Inflammatory macrophage treated with lipopolysaccharide for 1 hour (primary cell): ENCODE data around the gene EYA4.
"Not testable (repeated sequence)": the region's sequence is repeated elsewhere in the genome, so short reads cannot be mapped to it uniquely, and the experiment has no call there.

Source experiments
- DNase-seq, 2 donors: peaks; one replicate each; pipeline ENCODE4 v3.0.0-alpha.2; 2020 to 2022

EYA4 gene

DNA sequence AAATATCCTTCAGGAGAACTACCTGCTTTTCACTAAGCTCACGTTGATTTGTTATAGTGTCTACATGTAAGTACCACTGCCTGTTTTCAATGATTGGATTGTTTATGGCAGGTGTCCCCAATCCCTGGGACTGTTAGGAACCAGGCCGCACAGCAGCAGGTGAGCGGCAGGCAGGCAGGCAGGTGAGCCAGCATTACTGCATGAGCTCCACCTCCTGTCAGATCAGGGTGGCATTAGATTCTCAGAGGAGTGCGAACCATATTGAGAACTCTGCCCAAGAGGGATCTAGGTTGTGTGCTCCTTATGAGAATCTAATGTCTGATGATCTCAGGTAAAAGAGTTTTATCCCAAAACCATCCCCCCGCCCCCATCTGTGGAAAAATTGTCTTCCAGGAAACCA, 303.3 kb downstream of the EYA4 start:
- DNase-seq: no peak

GRCh38 chr6:133546098-133546497, 304.9 kb downstream of the EYA4 start:
- no peak for DNase-seq

DNA sequence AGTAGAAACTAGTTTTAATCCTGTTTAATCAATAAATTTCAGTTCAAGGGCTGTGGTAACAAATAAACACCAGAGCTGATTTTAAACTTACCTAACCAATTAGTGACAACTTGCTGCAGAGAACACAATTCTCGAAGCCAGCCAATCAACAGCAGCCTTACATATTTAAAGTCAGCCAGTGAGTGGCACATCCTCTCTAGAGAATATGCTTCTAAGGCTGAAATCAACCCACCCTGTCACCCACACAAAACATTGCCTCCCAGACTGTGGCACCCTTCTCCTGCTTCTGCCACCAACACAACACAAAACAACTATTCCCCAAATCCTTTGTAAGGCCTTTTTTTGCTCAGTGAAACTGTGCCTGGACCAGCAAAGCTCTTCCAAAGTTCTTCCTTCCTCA, 306.0 kb downstream of the EYA4 start:
- no peak for DNase-seq

DNA sequence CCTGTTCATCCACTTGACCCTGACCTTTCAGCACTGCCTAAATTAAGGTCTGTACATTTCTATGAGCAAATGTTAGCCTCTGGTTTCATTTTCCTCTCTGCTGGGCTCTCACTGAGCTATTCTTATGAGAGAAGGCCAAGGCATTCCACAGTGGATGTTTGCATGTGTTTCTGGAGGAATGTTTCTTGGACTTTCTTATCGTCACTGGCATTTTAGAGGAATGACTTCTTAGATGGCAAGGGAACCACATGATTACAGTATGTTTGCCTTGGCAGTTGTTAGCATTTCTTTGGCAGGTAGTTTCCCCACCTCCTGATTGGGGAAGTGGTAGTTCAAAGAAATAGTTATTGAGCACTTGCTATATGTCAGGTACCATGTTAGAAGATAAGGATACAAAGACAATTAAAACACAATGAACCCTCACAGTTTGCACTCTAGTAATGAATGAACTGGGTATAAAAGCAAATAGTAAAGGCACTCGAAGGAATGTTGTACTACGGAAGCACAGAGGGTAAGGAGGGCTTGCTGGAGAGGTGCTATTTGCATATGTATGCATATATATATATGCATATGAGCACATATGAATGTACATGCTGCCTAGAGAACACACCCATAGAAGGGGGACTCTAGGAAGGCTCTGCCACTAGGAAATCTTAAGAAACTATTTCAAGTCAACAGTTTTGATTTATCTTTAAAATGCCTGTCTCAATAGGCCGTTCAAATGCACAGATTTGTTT, 307.4 kb downstream of the EYA4 start:
- no peak for DNase-seq

DNA sequence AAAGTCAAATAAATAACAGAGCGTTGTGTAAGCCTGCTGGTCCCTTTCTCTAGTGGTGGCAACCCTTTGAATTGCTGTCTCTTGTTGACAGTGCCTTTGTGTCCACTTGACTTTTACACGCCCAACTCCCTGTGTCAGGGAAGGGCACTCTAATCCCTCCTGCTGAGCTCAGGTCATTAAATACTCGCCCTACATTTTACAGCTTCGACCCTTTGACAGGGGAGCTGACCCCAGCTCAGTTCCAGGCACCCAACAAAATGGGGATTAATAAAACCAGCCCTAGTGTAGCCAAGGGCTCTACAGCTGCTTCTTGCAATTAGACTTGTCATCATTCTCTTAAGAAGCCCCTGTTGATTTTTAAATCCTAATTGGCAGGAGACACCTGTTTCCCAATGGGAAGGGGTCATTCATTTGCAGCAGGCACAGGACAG, 308.2 kb downstream of the EYA4 start:
- no peak for DNase-seq

GRCh38 chr6:133550026-133550425, 308.9 kb downstream of the EYA4 start:
- DNase-seq: no peak

DNA sequence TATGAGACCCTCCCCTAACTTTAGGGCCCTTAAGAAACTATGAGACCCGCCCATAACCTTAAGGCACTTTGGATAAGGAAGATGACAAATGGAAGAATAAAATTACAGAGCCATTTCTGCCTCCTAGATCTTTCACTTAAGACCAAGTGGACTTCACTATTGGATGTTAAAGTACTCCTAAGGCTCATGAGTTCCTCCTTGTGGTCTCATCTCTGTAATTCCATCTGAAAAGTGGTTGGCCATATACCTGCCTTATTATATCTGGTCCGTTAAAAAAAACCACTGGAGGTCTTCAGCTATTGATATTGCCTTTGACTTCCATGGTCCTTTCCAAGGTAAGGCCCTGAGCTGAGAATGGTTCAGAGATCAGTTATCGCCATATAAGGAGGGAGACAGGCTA, 310.3 kb downstream of the EYA4 start:
- no peak for DNase-seq

DNA sequence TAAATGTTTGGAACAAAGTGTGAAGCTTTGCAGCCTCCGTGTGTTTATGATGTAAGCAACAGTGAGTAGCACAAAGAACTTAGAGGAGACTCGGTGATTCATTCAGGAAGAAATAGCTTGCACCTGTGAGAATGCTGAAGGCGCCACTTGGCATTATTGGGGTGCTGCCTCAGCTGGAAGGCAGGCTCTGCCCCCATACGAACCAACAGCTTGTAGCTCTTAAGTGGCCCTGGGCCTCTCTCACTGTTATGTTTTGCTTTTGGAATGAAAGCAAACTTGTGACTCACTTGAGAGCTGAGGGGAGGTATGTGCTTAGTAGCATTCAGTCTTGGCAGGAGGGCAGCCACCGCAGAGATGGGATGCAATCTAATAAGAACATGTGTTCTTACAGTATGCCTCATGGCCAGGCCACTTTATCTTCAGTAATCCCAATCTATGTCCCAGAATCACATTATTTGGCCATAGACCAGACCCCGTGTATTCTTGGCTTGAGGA, 310.7 kb downstream of the EYA4 start:
- no peak for DNase-seq

DNA sequence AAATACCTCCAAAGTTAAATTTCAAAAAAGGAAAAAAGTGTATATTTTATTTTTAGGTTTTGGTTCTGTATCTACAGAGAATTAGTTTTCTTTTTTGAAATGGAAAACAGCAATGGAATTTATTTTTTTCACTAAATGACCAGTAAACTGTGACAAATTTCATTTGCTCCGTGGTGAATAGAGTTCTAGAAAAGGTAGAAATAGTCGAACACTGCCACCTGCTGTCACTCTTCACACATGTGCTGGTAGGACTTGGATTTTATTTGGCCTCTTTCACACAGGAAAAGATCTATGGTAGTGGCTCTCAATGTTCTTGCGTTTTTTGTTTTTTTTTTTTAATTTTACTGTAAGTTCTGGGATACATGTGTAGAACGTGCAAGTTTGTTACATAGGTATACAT, 312.5 kb downstream of the EYA4 start:
- peak; percentile 5 to 12 for DNase-seq

- DNase-seq: not testable (repeated sequence)
Observed at GRCh38 chr6:133554121-133554520, 313.0 kb downstream of the EYA4 start.

DNA sequence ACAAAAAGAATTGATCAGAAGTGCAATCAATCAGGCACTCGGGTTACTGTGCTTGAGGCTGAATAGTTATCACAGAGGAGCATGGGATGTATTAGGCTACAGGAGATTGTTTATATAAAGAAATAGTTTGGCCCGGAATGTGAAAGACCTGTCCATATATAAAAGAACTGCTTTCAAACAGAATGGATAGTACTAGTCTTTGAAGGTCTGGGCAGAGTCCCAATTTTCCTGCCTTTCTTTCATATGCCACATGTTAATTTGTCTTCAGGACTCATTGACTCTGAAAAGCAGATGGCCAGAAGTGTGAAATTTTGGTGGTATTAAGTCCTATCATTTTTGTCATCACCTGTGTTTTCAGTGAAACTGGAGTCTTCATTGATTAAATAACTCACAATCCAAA, 314.5 kb downstream of the EYA4 start:
- DNase-seq: no peak

GRCh38 chr6:133559926-133560325, 318.8 kb downstream of the EYA4 start:
- DNase-seq: no peak

GRCh38 chr6:133567636-133568035, 326.5 kb downstream of the EYA4 start:
- no peak for DNase-seq

- peak in 1 of 2 donors; percentile 2 for DNase-seq
Observed at GRCh38 chr6:133568970-133569889, 328.1 kb downstream of the EYA4 start.

DNA sequence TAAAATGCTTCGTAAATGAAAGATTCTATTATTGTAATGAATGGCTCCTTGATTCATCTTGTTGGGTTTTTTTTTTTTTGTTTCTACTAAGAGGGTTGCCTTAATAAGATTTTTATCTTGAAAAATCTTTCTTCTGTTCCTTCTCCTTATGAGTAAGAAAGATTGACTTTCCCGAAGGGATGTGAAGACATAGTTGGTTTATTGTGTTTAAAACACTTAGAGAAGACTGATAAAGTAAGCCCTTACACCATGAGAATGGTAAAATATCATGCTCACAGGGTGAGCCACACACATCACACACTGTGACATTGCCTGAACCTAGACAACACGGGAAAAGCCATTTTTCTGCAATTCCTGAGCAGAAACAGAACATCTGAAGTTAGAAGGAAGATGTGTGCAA, 330.5 kb downstream of the EYA4 start:
- no peak for DNase-seq

DNA sequence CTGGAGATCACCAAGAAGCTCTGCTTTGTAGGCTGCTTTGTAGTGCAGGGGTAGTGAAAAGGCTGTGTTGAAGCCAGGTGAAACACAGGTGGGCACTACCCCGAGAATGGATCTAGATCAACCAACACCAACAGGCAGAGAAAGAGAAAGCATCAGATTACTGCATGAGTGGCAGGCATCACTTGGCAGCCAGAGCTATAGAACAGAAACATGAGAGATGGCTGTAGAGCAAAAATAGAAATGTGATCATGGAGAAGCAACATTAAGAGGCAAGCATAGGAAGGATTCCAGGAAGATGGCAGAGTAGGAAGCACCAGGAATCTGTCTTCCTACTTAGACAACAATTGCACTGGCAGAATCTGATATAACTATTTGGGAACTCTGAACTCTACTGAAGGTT, 336.7 kb downstream of the EYA4 start:
- no peak for DNase-seq
